Gastroesophageal sphincter (tissue), 4 donors: ENCODE results near the gene IRF2. TPM values are rescaled to one million over a fixed set of nuclear protein-coding genes. Genes with fewer than 3 reads are reported as not detected.

Experiments used
- ATAC-seq: fragments of 150-250 bp; one replicate; pipeline ENCODE4 v1.9.1; 2016; ENCODE audit warnings: mild to moderate bottlenecking, moderate library complexity
- H3K27ac ChIP-seq, 4 donors: fragments of 200-600 bp; sonication (generic) in 3 of 4; 1 replicate in 3 of 4; 2 replicates in 1 of 4; pipeline ENCODE4 v1.5.1; 2016 to 2019
- H3K27me3 ChIP-seq: fragments of 200-600 bp; sonication (generic); one replicate; pipeline ENCODE4 v1.5.1; 2019
- H3K36me3 ChIP-seq, 2 donors: fragments of 200-600 bp; sonication (generic); one replicate each; pipeline ENCODE4 v1.5.1; 2019; ENCODE audit warnings: control low read depth in 1 of 2
- H3K4me1 ChIP-seq, 3 donors: fragments of 200-600 bp; sonication (generic); 1 replicate in 2 of 3; 2 replicates in 1 of 3; pipeline ENCODE4 v1.5.1; 2016 to 2019; ENCODE audit warnings: control low read depth in 2 of 3
- H3K4me3 ChIP-seq, 2 donors: fragments of 200-600 bp; sonication (generic); one replicate each; pipeline ENCODE4 v1.5.1; 2019; ENCODE audit warnings: mild to moderate bottlenecking in 1 of 2, moderate library complexity in 1 of 2
- H3K9me3 ChIP-seq, 3 donors: fragments of 200-600 bp; sonication (generic); one replicate each; pipeline ENCODE4 v1.5.1; 2017 to 2019; ENCODE audit warnings: control low read depth in 2 of 3
- CTCF ChIP-seq, 4 experiments: fragments of 200-600 bp in 2 of 4; fragments of 450-650 bp in 2 of 4; sonication (generic) in 1 of 4; IDR thresholded peaks; one replicate each; pipeline ENCODE4 v1.5.1; 2017 to 2019; ENCODE audit warnings: antibody characterized with exemption in 4 of 4, mild to moderate bottlenecking in 2 of 4, moderate library complexity in 2 of 4
- EP300 ChIP-seq: sonication (generic); formaldehyde crosslinking; IDR thresholded peaks from one replicate; pipeline ENCODE4 v1.6.1; 2017; ENCODE audit warnings: antibody characterized with exemption, mild to moderate bottlenecking
- POLR2A ChIP-seq, 2 donors: fragments of 450-650 bp; IDR thresholded peaks; one replicate each; pipeline ENCODE4 v1.6.1; 2017; ENCODE audit warnings: antibody characterized with exemption in 2 of 2, mild to moderate bottlenecking in 2 of 2, moderate library complexity in 1 of 2
- POLR2AphosphoS5 ChIP-seq: sonication (generic); formaldehyde crosslinking; IDR thresholded peaks from one replicate; pipeline ENCODE4 v1.6.1; 2017; ENCODE audit warnings: antibody characterized with exemption
- WGBS, 2 donors: methylation state at CpG; one replicate each; pipeline ENCODE4 v1.1.5; 2018; ENCODE audit warnings: low coverage in 1 of 2; 5-methylcytosine and 5-hydroxymethylcytosine counted together
- total RNA-seq, 4 donors: library from RNA; depleted of rRNA; stranded (reverse); fragments of >200 nt; gene quantifications; one replicate each; pipeline ENCODE4 v1.1.0, GENCODE V29; 2016

Gene IRF2
- total RNA-seq, 4 donors from 2014 or later = 34.1 to 41.7 (median 35.4) TPM

GRCh38 chr4:184453365-184454160 is 20.8 kb downstream of the IRF2 start:
- no peak overlapping the region for H3K4me3 ChIP-seq
- H3K27me3 ChIP-seq = no peaks in the 10 kb centered on the region
- peaks cover 10 to 96% (median 48%) of the 10 kb centered on the region in 3 donors for H3K4me1 ChIP-seq
- peak overlapping the region in 3 of 4 donors; percentile 51 to 60 (median 54) for H3K27ac ChIP-seq
- TF ChIP-seq POLR2A (IDR thresholded peaks at IDR 0.05) = no peak
- no peak for TF ChIP-seq CTCF (IDR thresholded peaks at IDR 0.05)
- TF ChIP-seq POLR2AphosphoS5 = no peak
- no peak for TF ChIP-seq EP300
- peak; percentile 53 for ATAC-seq
- 5 to 17% methylated on average over 6 to 10 of the region's 10 CpGs for WGBS, 2 donors
- peaks cover 0 to 13% of the 10 kb centered on the region in 2 donors for H3K36me3 ChIP-seq
- no peaks in the 10 kb centered on the region for H3K9me3 ChIP-seq

DNA sequence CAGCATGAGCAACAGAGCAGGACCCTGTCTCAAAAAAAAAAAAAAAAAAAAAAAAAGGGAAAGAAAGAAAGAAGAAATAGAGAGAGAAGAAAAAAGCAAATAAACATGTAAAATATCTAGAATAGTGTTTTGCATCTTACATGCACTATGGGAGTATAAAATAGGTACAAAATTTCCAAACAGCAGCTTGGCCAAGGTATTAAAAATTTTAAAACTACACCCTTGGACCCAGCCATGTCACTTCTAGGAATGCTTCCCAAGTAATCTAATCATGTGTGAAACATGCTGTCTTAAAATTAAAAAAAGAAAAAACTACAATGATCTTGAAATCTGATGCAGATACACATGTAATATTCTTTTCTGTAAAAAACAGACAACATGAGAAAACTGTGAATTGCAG is 21.6 kb downstream of the IRF2 start:
- no peak for ATAC-seq
- peaks cover 10 to 96% (median 48%) of the 10 kb centered on the region in 3 donors for H3K4me1 ChIP-seq

DNA sequence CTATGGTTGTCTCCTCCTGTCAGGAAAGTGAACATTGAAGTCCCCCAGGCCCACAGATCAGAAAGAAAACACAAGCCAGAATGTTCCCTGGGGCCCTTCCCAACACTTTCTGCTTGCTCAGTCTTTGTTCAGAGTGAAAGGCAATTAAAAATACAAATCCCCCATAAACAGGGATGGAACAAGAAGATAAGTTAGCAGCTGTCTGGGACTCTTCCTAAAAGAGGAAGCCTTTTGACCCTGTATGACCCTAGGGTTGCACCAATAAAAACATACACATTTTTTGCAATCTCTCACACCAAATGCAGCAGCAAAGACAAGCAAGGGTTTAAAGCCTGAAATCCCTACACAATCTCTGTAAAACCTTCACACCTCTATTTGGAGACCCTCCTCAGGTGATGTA is 22.6 kb downstream of the IRF2 start:
- no peaks in the 10 kb centered on the region for H3K27me3 ChIP-seq
- TF ChIP-seq POLR2AphosphoS5 (no peak), EP300 (no peak), POLR2A (IDR thresholded peaks at IDR 0.05) (no peak), CTCF (IDR thresholded peaks at IDR 0.05) (no peak)
- H3K4me1 ChIP-seq = peaks cover 10 to 96% (median 48%) of the 10 kb centered on the region in 3 donors
- no peak overlapping the region for H3K27ac ChIP-seq
- ATAC-seq = no peak
- H3K36me3 ChIP-seq = peaks cover 0 to 10% of the 10 kb centered on the region in 2 donors
- no peaks in the 10 kb centered on the region for H3K9me3 ChIP-seq
- no peak overlapping the region for H3K4me3 ChIP-seq

More for the DNA sequence above, 21.6 kb downstream of the IRF2 start:
- H3K9me3 ChIP-seq = no peaks in the 10 kb centered on the region
- TF ChIP-seq POLR2A (IDR thresholded peaks at IDR 0.05) (no peak), EP300 (no peak), POLR2AphosphoS5 (no peak), CTCF (IDR thresholded peaks at IDR 0.05) (no peak)
- H3K4me3 ChIP-seq = no peak overlapping the region
- H3K27me3 ChIP-seq = no peaks in the 10 kb centered on the region
- H3K27ac ChIP-seq = no peak overlapping the region
- peaks cover 0 to 13% of the 10 kb centered on the region in 2 donors for H3K36me3 ChIP-seq

GRCh38 chr4:184450743-184451535 is 23.4 kb downstream of the IRF2 start:
- Histone ChIP-seq H3K27me3 (no peaks in the 10 kb centered on the region), H3K36me3 (peaks cover 0 to 6% of the 10 kb centered on the region in 2 donors), H3K4me1 (peaks cover 10 to 96% (median 48%) of the 10 kb centered on the region in 3 donors), H3K4me3 (no peak overlapping the region), H3K27ac (peak overlapping the region in 1 of 4 donors; percentile 9), H3K9me3 (no peaks in the 10 kb centered on the region)
- WGBS, 2 donors = 57 to 69% methylated on average over 7 to 8 of the region's 8 CpGs
- no peak for TF ChIP-seq CTCF (IDR thresholded peaks at IDR 0.05)
- no peak for TF ChIP-seq EP300
- no peak for TF ChIP-seq POLR2A (IDR thresholded peaks at IDR 0.05)
- TF ChIP-seq POLR2AphosphoS5 = no peak
- no peak for ATAC-seq
